Mammary epithelial cell (primary cell): ENCODE data around the gene TMEM69.

Experiments
- EZH2 ChIP-seq: IDR thresholded peaks from 2 replicates; pipeline ENCODE4 v1.6.1; 2012; ENCODE audit warnings: low read length, inconsistent platforms, borderline replicate concordance
- TF ChIP-seq, protein P1 (sequence below), 2 donors: IDR thresholded peaks in 1 of 2; conservative IDR thresholded peaks in 1 of 2; 2 replicates each; pipeline ENCODE4 v1.5.1; 2011 to 2012; ENCODE audit warnings: inconsistent platforms in 2 of 2, low read length in 2 of 2, mild to moderate bottlenecking in 2 of 2, control low read depth in 1 of 2, low read depth in 1 of 2; ENCODE audit not compliant: insufficient read depth in 1 of 2; ENCODE audit errors: extremely low read depth in 1 of 2

DNA sequence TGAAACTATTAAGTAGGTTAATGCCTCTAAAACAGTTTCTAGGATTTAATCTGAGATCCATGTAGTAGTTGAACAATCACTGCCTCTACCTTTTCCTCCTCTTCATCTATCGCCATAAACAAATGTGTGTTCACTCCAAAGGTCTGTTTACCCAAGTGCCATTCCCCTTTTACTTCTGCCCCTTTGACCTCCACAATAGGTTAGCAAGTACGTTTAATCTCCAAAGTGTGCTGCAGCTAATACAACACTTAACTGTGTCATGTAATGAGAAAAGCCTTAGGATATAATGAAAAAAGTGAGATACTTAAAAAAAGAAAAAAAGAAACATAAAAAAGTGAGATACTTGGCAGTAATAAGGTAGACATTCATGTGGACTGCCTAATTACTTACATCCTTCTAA is 29.8 kb upstream of the TMEM69 start:
- TF ChIP-seq, protein P1, sequence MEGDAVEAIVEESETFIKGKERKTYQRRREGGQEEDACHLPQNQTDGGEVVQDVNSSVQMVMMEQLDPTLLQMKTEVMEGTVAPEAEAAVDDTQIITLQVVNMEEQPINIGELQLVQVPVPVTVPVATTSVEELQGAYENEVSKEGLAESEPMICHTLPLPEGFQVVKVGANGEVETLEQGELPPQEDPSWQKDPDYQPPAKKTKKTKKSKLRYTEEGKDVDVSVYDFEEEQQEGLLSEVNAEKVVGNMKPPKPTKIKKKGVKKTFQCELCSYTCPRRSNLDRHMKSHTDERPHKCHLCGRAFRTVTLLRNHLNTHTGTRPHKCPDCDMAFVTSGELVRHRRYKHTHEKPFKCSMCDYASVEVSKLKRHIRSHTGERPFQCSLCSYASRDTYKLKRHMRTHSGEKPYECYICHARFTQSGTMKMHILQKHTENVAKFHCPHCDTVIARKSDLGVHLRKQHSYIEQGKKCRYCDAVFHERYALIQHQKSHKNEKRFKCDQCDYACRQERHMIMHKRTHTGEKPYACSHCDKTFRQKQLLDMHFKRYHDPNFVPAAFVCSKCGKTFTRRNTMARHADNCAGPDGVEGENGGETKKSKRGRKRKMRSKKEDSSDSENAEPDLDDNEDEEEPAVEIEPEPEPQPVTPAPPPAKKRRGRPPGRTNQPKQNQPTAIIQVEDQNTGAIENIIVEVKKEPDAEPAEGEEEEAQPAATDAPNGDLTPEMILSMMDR (conservative IDR thresholded peaks at IDR 0.05 in 1 of 2, IDR thresholded peaks at IDR 0.05 in 1 of 2; ENCODE audit: extremely low read depth in 1 of 2, insufficient read depth in 1 of 2, low read depth in 1 of 2, low read length in 2 of 2), result no peak
- TF ChIP-seq EZH2, result no peak
